Retinal pigment epithelial cell (primary cell): Measurements from ENCODE around the gene SLC25A10.

Source experiments
- DNase-seq: peaks from one replicate; pipeline ENCODE4 v3.0.0-alpha.2; 2010; ENCODE audit warnings: low read depth
- H3K4me3 ChIP-seq: 2 replicates; pipeline ENCODE4 v1.5.1; 2011; ENCODE audit warnings: mild to moderate bottlenecking, low read length, control low read depth, moderate library complexity
- CTCF ChIP-seq: conservative IDR thresholded peaks from 2 replicates; pipeline ENCODE4 v1.5.1; 2011; ENCODE audit warnings: low read depth, low read length, control low read depth, inconsistent platforms

Gene SLC25A10

GRCh38 chr17:81687770-81688541 lies 24.1 kb upstream of the SLC25A10 start:
- TF ChIP-seq CTCF: no peak
- H3K4me3 ChIP-seq: no peak overlapping the region
- no peak for DNase-seq

- no peak overlapping the region for H3K4me3 ChIP-seq
- no peak for TF ChIP-seq CTCF
- no peak for DNase-seq
Measured at GRCh38 chr17:81688616-81689015, 23.5 kb upstream of the SLC25A10 start.

GRCh38 chr17:81690066-81690465 lies 22.0 kb upstream of the SLC25A10 start:
- DNase-seq: no peak
- no peak for TF ChIP-seq CTCF
- no peak overlapping the region for H3K4me3 ChIP-seq

GRCh38 chr17:81690549-81690948 lies 21.5 kb upstream of the SLC25A10 start:
- no peak overlapping the region for H3K4me3 ChIP-seq
- TF ChIP-seq CTCF: no peak
- no peak for DNase-seq

- no peak overlapping the region for H3K4me3 ChIP-seq
- no peak for TF ChIP-seq CTCF
- DNase-seq: no peak
Measured at GRCh38 chr17:81691196-81691595, 20.9 kb upstream of the SLC25A10 start.

- TF ChIP-seq CTCF: no peak
- H3K4me3 ChIP-seq: no peak overlapping the region
- DNase-seq: no peak
Measured at GRCh38 chr17:81691608-81692007, 20.5 kb upstream of the SLC25A10 start.

GRCh38 chr17:81693509-81694210 lies 18.4 kb upstream of the SLC25A10 start:
- TF ChIP-seq CTCF: no peak
- H3K4me3 ChIP-seq: no peak overlapping the region

More at GRCh38 chr17:81693509-81694210, 18.4 kb upstream of the SLC25A10 start:
- no peak for DNase-seq
